Measurements from ENCODE around the gene ACTA2.
A peak's percentile ranks its signal among the peaks of the same experiment; 100 is the strongest.
"Not testable (repeated sequence)": the region's sequence is repeated elsewhere in the genome, so short reads cannot be mapped to it uniquely, and the experiment has no call there.

The ACTA2 gene

DNA sequence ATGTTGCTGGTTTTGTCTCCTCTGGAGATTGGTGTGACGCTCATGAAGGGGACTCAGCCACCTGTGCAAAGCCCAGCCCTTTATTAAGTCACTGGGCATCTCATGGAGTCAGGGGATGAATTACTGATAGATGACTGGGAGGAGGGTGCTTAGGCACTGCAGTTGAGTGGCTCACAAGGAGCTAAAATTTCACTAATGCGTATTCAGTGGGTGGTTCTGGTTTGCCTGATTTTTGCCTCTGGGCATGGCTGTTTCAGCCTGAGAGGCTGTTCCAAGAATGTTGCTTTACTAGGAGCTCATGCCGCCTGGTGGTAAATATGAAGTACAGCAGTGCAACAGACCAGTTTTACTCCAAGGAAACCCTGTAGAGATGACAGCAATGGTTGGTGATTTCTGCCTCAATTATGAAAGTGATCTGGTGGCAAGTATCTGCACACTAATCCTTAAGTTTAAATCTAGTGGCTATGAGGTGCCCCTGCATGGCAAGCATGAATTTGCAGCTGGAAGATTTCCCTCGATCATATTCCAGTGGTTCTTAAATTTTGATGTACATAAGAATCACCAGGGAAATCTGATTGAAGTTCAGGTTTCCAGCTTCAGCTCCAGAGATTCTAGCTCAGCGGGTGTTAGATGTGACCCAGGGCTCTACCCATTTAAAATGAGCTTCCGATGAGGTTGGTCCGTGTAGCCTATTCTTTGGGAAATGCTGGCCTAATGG is 19.9 kb downstream of the ACTA2 start:
- no peak overlapping the region for H3K18ac ChIP-seq (ENCODE audit: low read length)
- no peak overlapping the region for H4K5ac ChIP-seq (ENCODE audit: low read length)
- no peaks in the 10 kb centered on the region for H3K79me1 ChIP-seq (ENCODE audit: low read length)
- H2BK120ac ChIP-seq (ENCODE audit: low read depth, low read length) = no peak overlapping the region
- no CpG with 5 or more reads among the region's 7 CpGs for WGBS (ENCODE audit: extremely low coverage, insufficient coverage, low lambda C conversion rate)
- H3K4ac ChIP-seq (ENCODE audit: low read depth, low read length) = no peak overlapping the region
- no peak overlapping the region for H3K56ac ChIP-seq (ENCODE audit: low read length)
- H3K36me3 ChIP-seq (ENCODE audit: control insufficient read depth, insufficient read depth, low read length) = no peaks in the 10 kb centered on the region
- no peak overlapping the region for H2BK15ac ChIP-seq (replicated peaks; ENCODE audit: low read depth)
- no peak overlapping the region for H3K9ac ChIP-seq (ENCODE audit: low read length)
- H3K23ac ChIP-seq (ENCODE audit: low read length) = no peak overlapping the region
- no peak overlapping the region for H4K8ac ChIP-seq (ENCODE audit: low read depth, low read length)
- no peaks in the 10 kb centered on the region for H3K27me3 ChIP-seq (ENCODE audit: insufficient read depth, low read length, poor library complexity)
- no peak overlapping the region for H3K4me3 ChIP-seq (ENCODE audit: low read length)
- no peaks in the 10 kb centered on the region for H3K4me1 ChIP-seq (ENCODE audit: control insufficient read depth, low read depth, low read length)
- DNase-seq = peak; percentile 91
- H3K27ac ChIP-seq (ENCODE audit: low read depth, low read length) = no peak overlapping the region
- H2AK5ac ChIP-seq (ENCODE audit: low read length) = no peak overlapping the region
- H3K4me2 ChIP-seq (ENCODE audit: low read length) = no peak overlapping the region
- no peak overlapping the region for H2BK5ac ChIP-seq (ENCODE audit: low read length)
- no peaks in the 10 kb centered on the region for H3K79me2 ChIP-seq (ENCODE audit: control insufficient read depth, insufficient read depth, low read length)

DNA sequence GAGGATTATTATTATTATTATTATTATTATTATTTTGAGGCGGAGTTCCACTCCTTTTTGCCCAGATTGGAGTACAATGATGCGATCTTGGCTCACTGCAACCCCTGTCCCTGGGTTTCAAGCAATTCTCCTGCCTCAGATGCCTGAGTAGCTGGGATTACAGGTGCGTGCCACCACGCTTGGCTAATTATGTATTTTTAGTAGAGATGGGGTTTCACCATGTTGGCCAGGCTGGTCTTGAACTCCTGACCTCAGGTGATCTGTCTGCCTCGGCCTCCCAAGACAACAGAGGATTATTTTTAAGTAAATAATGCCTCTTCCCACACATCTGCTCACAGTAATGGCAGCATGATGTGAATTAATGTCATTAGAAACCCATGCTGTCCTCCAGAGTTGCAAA is 20.5 kb downstream of the ACTA2 start:
- not testable (repeated sequence) for H3K4ac ChIP-seq (ENCODE audit: low read depth, low read length); H2AK5ac ChIP-seq (ENCODE audit: low read length); H3K79me1 ChIP-seq (ENCODE audit: low read length); H2BK120ac ChIP-seq (ENCODE audit: low read depth, low read length); H4K5ac ChIP-seq (ENCODE audit: low read length); H2BK5ac ChIP-seq (ENCODE audit: low read length); H3K9ac ChIP-seq (ENCODE audit: low read length); H3K23ac ChIP-seq (ENCODE audit: low read length); H3K4me1 ChIP-seq (ENCODE audit: control insufficient read depth, low read depth, low read length); H4K8ac ChIP-seq (ENCODE audit: low read depth, low read length); H3K56ac ChIP-seq (ENCODE audit: low read length); H3K27me3 ChIP-seq (ENCODE audit: insufficient read depth, low read length, poor library complexity); H3K18ac ChIP-seq (ENCODE audit: low read length); H2BK15ac ChIP-seq (replicated peaks; ENCODE audit: low read depth); H3K36me3 ChIP-seq (ENCODE audit: control insufficient read depth, insufficient read depth, low read length); H3K4me3 ChIP-seq (ENCODE audit: low read length); H3K4me2 ChIP-seq (ENCODE audit: low read length); H3K79me2 ChIP-seq (ENCODE audit: control insufficient read depth, insufficient read depth, low read length); H3K27ac ChIP-seq (ENCODE audit: low read depth, low read length); DNase-seq
- WGBS (ENCODE audit: extremely low coverage, insufficient coverage, low lambda C conversion rate) = no CpG with 5 or more reads among the region's 5 CpGs

DNA sequence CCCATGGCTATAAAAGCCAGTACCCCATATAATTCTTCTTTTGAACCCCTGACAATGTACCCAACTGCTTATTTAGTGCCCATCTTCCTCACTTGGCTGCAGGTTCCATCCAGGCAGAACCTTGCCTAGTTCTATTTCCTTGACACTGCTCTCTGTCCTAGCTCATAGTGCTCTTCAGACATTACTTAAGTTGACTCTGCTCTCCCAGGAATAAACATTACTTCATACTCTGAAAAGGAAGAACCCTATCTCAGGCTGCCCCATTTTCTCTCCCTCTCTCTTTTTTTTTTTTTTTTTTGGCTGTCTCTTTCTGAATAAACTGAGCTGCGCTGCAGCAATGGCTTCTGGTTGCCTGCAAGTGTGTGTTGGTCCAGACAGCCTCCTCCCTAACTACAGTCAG is 21.0 kb downstream of the ACTA2 start:
- H3K9ac ChIP-seq (ENCODE audit: low read length) = no peak overlapping the region
- H2BK120ac ChIP-seq (ENCODE audit: low read depth, low read length) = no peak overlapping the region
- no peak overlapping the region for H2BK5ac ChIP-seq (ENCODE audit: low read length)
- no peak for DNase-seq
- no peak overlapping the region for H3K27ac ChIP-seq (ENCODE audit: low read depth, low read length)
- no peak overlapping the region for H2BK15ac ChIP-seq (replicated peaks; ENCODE audit: low read depth)
- no peak overlapping the region for H3K4me3 ChIP-seq (ENCODE audit: low read length)
- no peak overlapping the region for H3K4me2 ChIP-seq (ENCODE audit: low read length)
- no peaks in the 10 kb centered on the region for H3K4me1 ChIP-seq (ENCODE audit: control insufficient read depth, low read depth, low read length)
- H4K8ac ChIP-seq (ENCODE audit: low read depth, low read length) = no peak overlapping the region
- H3K27me3 ChIP-seq (ENCODE audit: insufficient read depth, low read length, poor library complexity) = no peaks in the 10 kb centered on the region
- no peak overlapping the region for H3K23ac ChIP-seq (ENCODE audit: low read length)
- no CpG with 5 or more reads among the region's 1 CpG for WGBS (ENCODE audit: extremely low coverage, insufficient coverage, low lambda C conversion rate)
- no peak overlapping the region for H3K18ac ChIP-seq (ENCODE audit: low read length)
- H3K4ac ChIP-seq (ENCODE audit: low read depth, low read length) = no peak overlapping the region
- no peak overlapping the region for H3K56ac ChIP-seq (ENCODE audit: low read length)
- H2AK5ac ChIP-seq (ENCODE audit: low read length) = no peak overlapping the region
- H4K5ac ChIP-seq (ENCODE audit: low read length) = no peak overlapping the region
- no peaks in the 10 kb centered on the region for H3K79me2 ChIP-seq (ENCODE audit: control insufficient read depth, insufficient read depth, low read length)
- no peaks in the 10 kb centered on the region for H3K36me3 ChIP-seq (ENCODE audit: control insufficient read depth, insufficient read depth, low read length)
- no peaks in the 10 kb centered on the region for H3K79me1 ChIP-seq (ENCODE audit: low read length)

DNA sequence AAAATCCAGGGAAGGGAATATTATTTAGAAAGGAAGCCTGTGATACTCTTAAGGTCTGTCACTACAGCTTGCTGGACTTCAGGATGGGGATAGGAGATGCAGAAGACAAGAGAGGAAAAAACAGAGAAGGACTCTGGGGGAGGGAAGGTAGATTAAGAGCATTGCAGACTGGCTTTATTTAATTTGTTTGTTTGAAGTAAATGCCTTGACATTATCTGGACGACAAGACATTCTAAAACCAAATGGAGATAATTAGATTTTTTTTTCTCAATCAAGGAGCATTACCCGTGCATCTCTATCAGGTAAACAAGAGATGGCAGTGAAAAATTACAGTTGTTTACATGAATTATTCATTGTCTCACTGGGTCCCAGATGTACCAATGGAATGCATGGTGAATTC is 24.3 kb downstream of the ACTA2 start:
- no peak overlapping the region for H2BK120ac ChIP-seq (ENCODE audit: low read depth, low read length)
- H3K23ac ChIP-seq (ENCODE audit: low read length) = no peak overlapping the region
- no peak overlapping the region for H3K9ac ChIP-seq (ENCODE audit: low read length)
- DNase-seq = no peak
- WGBS (ENCODE audit: extremely low coverage, insufficient coverage, low lambda C conversion rate) = no CpG with 5 or more reads among the region's 2 CpGs
- no peak overlapping the region for H4K8ac ChIP-seq (ENCODE audit: low read depth, low read length)
- H3K4me2 ChIP-seq (ENCODE audit: low read length) = no peak overlapping the region
- no peaks in the 10 kb centered on the region for H3K79me1 ChIP-seq (ENCODE audit: low read length)
- H3K27ac ChIP-seq (ENCODE audit: low read depth, low read length) = no peak overlapping the region
- no peaks in the 10 kb centered on the region for H3K27me3 ChIP-seq (ENCODE audit: insufficient read depth, low read length, poor library complexity)
- no peak overlapping the region for H2BK5ac ChIP-seq (ENCODE audit: low read length)
- no peak overlapping the region for H2BK15ac ChIP-seq (replicated peaks; ENCODE audit: low read depth)
- no peak overlapping the region for H3K18ac ChIP-seq (ENCODE audit: low read length)
- no peak overlapping the region for H2AK5ac ChIP-seq (ENCODE audit: low read length)
- H3K4me1 ChIP-seq (ENCODE audit: control insufficient read depth, low read depth, low read length) = no peaks in the 10 kb centered on the region
- H3K56ac ChIP-seq (ENCODE audit: low read length) = no peak overlapping the region
- no peak overlapping the region for H4K5ac ChIP-seq (ENCODE audit: low read length)
- no peaks in the 10 kb centered on the region for H3K36me3 ChIP-seq (ENCODE audit: control insufficient read depth, insufficient read depth, low read length)
- H3K79me2 ChIP-seq (ENCODE audit: control insufficient read depth, insufficient read depth, low read length) = no peaks in the 10 kb centered on the region
- H3K4me3 ChIP-seq (ENCODE audit: low read length) = no peak overlapping the region
- no peak overlapping the region for H3K4ac ChIP-seq (ENCODE audit: low read depth, low read length)

DNA sequence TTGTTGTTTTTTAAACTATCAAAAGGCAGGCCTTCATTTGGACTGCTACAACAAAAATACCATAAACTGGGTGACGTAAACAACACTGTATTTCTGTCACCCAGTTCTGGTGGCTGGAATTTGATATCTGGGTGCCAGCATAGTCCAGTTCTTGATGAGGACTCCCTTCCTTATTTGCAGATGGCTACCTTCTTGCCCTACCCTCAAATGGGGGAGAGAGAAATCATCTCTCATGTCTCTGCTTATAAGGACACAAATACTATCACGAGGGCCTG is 25.2 kb downstream of the ACTA2 start:
- no CpG with 5 or more reads among the region's 2 CpGs for WGBS (ENCODE audit: extremely low coverage, insufficient coverage, low lambda C conversion rate)
- no peak overlapping the region for H3K4me3 ChIP-seq (ENCODE audit: low read length)
- no peak for DNase-seq

More for the DNA sequence above, 25.2 kb downstream of the ACTA2 start:
- no peaks in the 10 kb centered on the region for H3K4me1 ChIP-seq (ENCODE audit: control insufficient read depth, low read depth, low read length)
- H3K4me2 ChIP-seq (ENCODE audit: low read length) = no peak overlapping the region
- H3K36me3 ChIP-seq (ENCODE audit: control insufficient read depth, insufficient read depth, low read length) = no peaks in the 10 kb centered on the region
- no peak overlapping the region for H3K18ac ChIP-seq (ENCODE audit: low read length)
- H3K9ac ChIP-seq (ENCODE audit: low read length) = no peak overlapping the region
- H3K56ac ChIP-seq (ENCODE audit: low read length) = no peak overlapping the region
- no peak overlapping the region for H2BK15ac ChIP-seq (replicated peaks; ENCODE audit: low read depth)
- no peaks in the 10 kb centered on the region for H3K79me2 ChIP-seq (ENCODE audit: control insufficient read depth, insufficient read depth, low read length)
- H4K5ac ChIP-seq (ENCODE audit: low read length) = no peak overlapping the region
- no peaks in the 10 kb centered on the region for H3K79me1 ChIP-seq (ENCODE audit: low read length)
- H2AK5ac ChIP-seq (ENCODE audit: low read length) = no peak overlapping the region
- H3K27ac ChIP-seq (ENCODE audit: low read depth, low read length) = no peak overlapping the region
- no peak overlapping the region for H2BK5ac ChIP-seq (ENCODE audit: low read length)
- H2BK120ac ChIP-seq (ENCODE audit: low read depth, low read length) = no peak overlapping the region
- no peak overlapping the region for H3K23ac ChIP-seq (ENCODE audit: low read length)
- no peak overlapping the region for H3K4ac ChIP-seq (ENCODE audit: low read depth, low read length)
- H4K8ac ChIP-seq (ENCODE audit: low read depth, low read length) = no peak overlapping the region
- no peaks in the 10 kb centered on the region for H3K27me3 ChIP-seq (ENCODE audit: insufficient read depth, low read length, poor library complexity)

Data from mesendoderm (in vitro differentiated cells).